Fibroblast of upper back skin (primary cell): Measurements from ENCODE around the gene CYP4F11.
"Not testable (repeated sequence)": the region's sequence is repeated elsewhere in the genome, so short reads cannot be mapped to it uniquely, and the experiment has no call there.

Experiments
- DNase-seq: peaks from one replicate; pipeline ENCODE4 v3.0.0-alpha.2; 2013

The CYP4F11 gene

DNA sequence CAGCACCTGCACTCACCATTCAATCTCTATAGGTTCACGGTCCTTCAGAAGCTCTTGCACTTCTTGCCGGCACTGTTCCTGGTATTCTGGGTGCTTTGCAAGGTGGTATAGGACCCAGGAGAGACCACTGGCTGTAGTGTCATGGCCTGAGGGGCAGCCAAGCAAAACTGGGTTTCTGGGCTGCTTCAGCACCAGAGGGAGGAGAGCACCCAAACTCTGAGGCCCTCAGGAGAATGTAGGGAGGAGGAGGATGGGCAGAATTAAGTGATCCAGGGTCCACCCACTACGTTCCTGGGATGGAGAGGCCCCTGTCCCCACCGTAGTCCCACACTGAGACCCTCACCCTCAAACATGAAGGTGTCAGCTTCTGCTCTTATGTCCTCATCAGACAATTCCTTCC, 12.3 kb downstream of the CYP4F11 start:
- no peak for DNase-seq

DNA sequence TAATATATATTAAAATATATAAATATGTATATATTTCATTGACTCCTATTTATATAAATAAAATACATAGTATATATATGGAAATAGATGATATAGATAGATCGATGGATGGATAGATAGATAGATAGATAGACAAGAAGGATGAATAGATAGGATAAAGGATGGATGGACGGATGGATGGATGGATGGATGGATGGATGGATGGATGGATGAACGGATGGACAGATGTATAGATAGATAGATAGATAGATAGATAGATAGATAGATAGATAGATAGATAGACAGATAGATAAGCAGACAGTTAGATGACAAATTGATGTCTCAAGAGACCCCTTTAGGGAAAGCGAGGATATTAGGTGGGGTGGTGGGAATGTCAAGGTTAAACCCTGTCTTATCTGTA, 15.1 kb downstream of the CYP4F11 start:
- DNase-seq, result no peak

DNA sequence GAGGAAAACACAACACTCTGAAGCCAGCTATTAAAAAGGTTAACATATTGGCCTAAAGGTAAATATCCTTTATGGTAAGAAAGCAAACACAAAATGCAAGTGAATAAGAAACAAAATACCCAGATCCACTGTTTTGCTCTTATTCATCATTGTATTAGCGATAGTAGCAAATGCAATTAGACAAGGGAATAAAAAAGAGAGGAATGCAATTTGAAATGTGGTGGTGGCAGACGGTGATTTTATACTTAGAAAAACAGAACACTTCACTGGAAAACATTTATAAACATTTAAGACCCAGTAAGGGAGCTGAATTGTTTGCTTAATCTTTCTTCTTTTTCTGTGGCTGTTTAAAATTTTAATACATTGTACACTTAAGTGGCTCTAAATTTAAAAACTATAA, 19.2 kb downstream of the CYP4F11 start:
- no peak for DNase-seq

DNA sequence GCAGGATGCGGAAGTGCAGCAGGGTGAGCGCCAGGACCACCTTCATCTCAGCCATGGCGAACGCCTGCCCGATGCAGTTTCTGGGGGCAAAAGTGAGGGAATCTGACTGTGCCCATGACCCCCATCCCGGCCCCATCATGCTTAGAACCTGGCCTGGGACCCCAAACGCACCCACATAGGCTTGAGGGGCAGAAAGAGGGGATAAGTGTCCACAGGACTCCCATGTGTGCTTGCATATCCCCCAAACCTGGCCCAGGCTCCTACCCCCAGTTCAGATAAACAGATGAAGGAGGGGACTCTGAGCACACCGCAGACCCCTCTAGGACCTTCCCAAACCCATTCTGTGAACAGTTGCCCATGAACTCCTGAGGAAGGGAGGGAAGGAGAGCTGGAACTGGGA, 20.5 kb downstream of the CYP4F11 start:
- DNase-seq, result no peak

DNA sequence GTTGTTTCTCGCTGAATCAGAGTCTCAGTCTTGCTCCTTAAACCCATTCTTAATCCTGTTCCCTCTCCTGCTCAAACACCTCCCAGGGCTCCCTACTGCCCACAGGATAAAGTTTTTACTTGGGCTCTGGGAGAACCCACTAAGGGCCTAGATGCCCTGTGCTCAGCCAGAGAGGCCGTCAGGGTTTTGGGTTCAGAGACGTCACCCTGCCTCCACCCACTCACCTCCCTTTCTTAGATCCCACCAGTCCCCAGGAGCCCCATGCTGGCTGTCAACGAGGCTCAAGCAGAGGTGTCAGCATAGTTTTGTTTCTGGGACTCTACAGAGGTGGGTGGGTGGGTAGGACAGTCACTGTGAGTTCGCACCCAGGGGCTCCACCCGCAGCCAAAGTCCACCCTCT, 20.9 kb downstream of the CYP4F11 start:
- no peak for DNase-seq

DNA sequence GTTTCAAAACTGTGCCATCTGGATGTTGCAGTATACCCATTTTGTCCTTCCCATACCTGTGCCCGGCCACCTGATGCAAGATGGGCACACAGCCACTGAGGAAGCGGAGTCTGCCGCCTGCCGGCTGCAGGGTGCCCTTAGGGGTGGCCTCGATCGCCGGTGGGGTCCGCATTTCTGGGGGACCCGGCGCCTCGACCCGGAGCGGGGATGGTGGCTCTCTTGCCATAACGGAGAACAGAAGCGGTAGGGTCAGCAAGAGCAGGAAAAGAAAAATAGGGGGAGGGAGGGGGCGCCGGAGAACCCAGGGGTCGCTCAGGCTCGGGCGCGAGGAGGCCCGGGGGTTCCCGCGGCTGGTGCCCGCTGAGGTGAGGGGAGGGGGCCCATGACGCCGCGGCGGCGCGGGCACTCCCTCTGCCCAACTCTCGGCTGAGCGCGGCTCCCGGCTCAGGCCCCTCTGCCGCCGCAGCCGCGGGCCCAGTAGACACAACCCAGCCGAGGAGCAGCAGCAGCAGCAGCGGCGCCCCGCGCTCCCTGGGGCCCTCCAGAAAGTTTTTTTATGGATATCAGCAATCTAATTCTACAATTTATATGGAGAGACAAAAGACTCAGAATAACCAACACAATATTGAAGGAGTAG, 22.6 kb downstream of the CYP4F11 start:
- no peak for DNase-seq

DNA sequence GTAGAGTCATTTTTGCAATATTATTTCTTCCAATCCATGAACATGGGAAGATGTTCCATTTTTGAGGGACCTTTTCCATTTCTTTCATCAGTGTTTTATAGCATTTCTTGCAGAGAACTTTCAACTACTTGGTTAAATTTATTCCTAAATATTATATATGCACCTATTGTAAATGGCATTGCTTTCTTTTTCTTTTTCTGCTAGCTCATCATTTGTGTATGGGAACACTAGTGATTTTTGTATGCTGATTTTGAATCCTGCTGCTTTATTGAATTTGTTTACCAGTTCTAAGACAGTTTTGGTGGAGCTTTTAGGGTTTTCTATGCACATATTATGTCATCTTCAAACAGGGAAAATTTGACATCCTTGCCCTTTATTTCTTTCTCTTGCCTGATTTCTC, 29.3 kb downstream of the CYP4F11 start:
- DNase-seq, result no peak

DNA sequence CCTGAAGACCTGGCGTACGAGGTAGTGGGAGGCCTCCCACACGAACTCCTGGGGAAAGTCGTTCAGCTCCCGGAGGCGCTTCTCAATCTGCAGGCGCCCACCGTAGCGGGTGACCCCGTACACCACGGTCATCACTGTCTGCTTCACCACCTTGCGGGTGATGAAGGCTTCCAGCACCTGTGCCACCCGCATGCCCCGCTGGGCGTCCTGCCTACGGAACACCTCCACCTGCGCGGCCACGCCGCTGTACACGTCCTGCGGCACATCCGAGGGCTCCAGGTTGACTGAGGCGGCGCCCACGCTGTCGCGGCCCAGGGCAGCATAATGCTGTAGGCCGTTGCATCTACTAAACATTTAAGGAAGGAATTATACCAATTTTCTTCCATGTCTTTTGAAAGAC, 31.4 kb downstream of the CYP4F11 start:
- not testable (repeated sequence) for DNase-seq

DNA sequence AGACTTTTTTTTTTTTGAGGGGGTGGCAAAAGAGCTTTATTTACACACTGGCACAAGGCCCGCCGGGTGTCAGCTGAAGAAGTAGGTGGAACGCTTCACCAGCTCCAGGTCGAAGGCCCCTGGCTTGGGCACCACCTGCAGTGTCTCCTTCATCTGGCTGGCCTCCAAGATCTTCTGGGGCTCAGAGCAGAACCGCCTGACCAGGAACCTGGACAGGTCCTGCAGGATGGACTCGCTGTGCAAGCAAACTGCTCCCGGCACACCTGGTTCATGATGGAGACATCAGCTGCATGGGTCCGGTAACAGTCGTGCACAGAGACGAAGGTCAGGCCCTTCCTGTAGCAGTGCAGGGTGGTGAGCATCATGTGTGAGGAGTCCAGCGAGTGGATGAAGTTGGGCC, 32.1 kb downstream of the CYP4F11 start:
- no peak for DNase-seq

DNA sequence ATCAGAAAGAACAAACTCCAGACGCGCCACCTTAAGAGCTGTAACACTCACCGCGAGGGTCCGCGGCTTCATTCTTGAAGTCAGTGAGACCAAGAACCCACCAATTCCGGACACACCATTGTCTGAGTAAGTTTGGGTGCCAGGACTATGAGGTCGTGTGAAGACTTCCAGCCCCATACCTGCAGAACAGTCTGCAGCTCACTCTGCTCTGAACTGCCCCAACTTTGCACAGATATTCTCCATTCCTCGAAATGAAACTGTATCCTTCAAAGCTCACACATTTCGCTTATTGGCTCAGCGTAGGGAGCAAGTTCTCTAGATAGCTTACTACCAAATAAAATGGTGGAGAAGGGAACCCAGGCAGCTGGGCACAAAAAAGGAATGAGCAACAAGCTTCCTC, 33.8 kb downstream of the CYP4F11 start:
- no peak for DNase-seq

DNA sequence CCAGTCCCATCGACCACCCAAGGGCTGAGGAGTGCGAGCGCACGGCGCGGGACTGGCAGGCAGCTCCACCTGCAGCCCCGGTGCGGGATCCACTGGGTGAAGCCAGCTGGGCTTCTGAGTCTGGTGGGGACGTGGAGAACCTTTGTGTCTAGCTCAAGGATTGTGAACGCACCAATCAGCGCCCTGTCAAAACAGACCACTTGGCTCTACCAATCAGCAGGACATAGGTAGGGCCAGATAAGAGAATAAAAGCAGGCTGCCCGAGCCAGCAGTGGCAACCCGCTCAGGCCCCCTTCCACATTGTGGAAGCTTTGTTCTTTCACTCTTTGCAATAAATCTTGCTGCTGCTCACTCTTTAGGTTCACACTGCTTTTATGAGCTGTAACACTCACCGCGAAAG, 34.3 kb downstream of the CYP4F11 start:
- DNase-seq, result not testable (repeated sequence)

DNA sequence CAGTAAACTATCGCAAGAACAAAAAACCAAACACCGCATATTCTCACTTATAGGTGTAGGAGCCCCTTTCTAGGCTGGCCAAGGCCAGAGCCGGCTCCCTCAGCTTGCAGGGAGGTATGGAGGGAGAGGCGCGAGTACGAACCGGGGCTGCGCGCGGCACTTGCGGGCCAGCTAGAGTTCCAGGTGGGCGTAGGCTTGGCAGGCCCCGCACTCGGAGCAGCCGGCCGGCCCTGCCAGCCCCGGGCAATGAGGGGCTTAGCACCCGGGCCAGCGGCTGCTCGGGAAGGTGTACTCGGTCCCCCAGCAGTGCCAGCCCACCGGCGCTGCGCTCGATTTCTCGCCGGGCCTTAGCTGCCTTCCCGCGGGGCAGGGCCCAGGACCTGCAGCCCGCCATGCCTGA, 34.8 kb downstream of the CYP4F11 start:
- DNase-seq, result not testable (repeated sequence)

DNA sequence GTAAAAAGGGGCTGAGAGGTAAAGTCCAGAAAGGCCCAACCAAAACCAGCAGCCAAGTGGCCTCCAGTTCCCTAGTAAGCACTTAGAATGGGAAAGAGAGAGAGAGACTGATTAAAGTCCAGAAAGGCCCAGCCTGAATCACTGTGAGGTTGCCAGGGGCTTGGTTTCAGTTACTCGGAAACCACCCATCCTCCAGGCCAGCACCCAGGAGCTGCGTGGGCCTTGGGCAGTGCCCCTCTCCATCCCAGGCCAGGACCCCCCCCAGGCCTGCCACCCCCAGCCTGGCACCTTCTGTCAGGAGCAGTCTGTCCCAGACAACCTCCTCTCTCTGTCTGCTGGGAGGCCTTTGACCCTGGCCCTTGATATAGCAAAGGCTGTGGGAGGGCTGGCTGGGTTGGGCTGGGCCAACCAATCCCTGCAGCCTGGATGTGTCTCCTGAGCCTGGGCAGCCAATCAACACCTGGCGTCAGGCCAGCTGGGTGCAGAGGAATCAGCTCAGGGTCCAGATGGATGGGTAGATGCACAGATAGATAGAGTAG, 36.5 kb downstream of the CYP4F11 start, which contains the start of gene CYP4F2:
TSS of gene CYP4F2 (minus strand) at position 337 of the 539 bp plus-strand sequence. CDS start 463 bp downstream, outside the sequence.
- no peak for DNase-seq

DNA sequence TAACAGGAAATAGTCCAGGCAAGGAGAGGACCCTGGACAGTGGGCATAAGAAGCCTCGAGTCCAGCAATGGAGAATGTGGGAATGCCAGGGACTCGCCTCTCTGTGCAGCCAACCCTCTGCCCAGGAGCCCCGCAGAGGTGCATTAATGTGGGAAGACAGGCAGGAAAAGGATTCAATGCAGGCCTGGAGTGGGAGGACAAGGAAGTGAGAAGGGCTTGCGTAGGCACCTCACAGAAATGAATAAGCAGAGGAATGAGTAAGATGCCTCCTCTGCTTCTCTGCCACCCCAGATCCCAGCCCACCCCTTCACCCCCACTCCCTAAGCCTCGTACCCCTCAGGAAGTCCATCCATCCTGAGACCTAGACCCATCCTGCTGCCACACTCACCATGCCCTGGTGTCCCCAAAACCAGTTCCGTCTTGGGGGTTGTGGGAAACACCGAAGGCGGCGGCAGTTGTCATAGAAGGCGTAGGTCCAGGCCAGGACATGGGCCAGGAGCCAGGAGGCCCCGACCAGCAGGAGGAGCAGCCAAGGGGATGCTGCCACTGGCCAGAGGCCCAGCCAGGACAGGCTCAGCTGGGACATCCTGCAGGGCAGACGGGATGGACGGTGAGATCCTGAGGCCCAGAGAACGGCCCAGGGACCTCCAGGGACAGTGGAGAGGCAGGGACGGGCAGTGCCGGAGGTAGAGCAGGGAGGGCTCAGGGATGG, 37.1 kb downstream of the CYP4F11 start:
- DNase-seq, result no peak

DNA sequence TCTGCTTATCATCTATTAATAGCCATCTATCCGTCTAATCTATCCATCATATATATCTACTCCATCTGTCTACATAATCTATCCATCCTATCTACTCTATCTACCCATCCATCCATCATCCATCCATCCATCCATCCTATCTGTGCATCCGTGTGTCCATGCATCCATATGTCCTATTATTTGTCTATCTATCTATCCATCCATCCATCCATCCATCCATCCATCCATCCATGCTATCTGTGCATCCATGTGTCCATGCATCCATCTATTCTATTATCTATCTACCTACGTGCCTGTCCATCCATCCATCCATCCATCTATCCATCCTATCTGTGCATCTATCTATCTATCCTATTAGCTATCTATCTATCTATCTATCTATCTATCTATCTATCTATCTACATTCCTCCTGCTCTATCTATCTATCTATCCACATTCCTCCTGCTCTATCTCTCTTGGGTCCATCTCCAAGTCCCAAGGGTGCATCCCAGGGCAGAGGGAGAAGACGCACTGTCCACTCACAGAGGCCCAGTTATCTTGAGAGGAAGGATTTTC, 38.4 kb downstream of the CYP4F11 start:
- DNase-seq, result no peak

DNA sequence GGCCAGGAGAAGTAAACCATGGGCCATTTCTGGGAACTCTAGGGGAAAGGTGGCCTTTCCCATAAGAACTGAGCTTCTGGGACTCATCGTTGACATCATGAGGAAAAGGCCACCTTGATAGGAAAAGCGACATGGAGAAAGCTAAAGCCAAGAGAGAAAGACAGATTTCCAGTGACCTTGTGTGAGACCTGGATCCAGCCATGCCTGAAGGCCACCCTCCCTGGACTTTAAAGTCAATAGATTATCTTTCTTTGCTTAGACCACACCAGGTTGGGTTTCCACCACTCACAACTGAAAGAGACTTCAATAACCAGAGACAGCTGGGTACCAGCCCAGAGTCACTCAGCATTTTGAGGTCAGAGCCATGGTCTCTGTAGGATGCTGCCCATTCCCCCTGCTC, 40.0 kb downstream of the CYP4F11 start:
- no peak for DNase-seq

DNA sequence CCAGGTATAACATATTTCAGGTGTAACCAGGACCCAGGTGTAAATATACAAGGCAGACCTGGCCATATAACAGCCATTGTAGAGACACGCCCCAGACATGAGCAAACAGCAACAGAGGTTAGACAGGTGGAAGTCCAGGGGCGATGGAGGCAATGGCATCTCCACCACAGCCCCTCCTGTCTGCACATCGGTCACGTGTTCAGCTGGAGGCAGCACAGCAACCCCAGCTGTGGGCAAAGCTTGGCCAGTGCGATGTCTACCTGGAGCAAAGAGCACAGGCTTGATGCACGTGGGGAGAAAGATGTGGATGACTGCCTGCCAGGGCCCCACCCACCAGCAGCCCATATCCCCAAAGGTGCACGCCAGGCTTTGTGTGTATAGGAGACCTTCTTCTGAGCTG, 40.9 kb downstream of the CYP4F11 start:
- no peak for DNase-seq

DNA sequence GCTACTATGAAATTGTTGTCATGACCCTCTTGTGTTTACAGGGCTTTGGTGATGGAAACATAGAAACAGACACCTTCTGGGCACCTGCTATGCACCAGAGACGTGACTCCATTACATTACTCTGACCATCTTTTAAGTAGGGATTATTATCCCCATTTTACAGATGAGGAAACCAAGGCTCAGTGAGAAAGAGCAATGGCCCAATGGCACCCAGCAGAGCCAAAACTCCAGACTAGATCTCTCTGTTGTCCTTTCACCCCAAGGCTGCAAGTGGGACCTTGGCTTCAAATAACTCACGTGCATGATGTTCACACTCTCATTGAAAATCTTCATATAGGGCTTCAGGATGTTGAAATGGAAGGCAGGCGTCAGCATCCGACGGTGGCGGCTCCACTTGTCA, 42.3 kb downstream of the CYP4F11 start:
- DNase-seq, result no peak

DNA sequence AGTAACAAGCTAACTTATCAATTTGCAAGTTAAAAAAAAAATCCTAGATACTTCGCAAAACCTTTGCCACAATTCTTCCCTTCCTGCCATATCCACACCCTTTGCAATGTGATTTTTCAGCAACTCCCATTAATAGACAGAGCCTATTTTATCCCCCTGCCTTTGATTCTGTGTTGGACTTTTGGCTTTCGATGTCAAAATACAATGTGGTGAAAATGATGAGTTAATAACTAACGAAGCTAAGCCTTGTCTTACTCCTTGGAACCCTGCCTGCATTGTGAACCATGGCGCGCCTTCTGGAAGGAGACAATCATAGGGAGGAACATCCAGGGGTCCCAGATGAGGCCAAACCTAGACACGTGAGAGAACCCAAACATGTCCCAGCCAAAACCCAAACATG, 42.9 kb downstream of the CYP4F11 start:
- DNase-seq, result no peak

DNA sequence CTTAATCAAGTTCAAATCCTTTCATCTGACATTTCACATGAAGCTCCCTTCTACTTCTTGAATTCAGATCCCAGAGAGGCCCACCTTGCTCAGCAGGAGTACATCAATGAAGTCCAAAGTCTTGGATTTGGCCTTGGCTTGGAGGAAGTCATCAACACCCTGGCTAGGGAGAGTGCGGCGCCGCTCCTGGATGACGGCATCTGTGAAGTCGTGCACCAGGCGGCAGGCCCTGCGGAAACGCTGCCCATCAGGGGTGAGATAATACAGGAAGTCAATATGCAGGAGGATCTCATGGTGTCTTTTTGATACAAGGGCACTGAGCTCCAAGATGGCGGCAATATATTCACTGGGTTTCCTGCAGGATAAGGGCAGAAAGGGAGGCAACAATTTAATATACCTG, 45.0 kb downstream of the CYP4F11 start:
- DNase-seq, result not testable (repeated sequence)

DNA sequence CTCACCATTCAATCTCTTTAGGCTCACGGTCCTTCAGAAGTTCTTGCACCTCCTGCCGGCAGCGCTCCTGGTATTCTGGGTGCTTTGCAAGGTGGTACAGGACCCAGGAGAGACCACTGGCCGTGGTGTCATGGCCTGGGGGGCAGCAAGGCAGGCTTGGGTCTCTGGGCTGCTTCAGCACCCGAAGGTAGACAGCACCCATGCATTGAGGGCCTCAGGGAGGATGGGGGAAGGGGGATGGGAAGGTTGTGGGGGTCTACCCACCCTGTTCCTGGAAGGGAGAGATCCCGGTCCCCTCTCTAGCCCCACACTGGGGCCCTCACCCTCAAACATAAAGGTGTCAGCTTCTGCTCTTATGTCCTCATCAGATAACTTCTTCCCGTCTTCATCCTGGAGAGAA, 48.4 kb downstream of the CYP4F11 start:
- no peak for DNase-seq

DNA sequence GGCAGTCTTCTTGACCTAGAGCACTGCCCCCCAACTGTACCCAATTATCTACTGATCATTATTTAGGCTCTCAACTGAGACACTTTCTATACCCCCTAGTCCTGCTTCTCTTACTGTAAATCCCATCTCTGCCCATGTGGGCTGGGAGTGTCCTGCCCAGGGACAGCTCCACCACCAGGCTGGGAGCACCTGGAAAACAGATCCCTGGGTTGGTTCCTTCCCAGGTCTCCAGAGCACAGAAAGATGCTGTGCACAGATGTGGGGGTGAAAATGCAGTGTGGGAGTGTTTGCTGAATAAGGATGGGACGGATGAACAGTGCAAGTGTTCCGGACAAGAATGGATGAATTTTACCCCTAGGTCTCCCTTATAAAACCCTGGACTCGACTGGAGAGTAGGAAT, 49.2 kb downstream of the CYP4F11 start:
- no peak for DNase-seq

DNA sequence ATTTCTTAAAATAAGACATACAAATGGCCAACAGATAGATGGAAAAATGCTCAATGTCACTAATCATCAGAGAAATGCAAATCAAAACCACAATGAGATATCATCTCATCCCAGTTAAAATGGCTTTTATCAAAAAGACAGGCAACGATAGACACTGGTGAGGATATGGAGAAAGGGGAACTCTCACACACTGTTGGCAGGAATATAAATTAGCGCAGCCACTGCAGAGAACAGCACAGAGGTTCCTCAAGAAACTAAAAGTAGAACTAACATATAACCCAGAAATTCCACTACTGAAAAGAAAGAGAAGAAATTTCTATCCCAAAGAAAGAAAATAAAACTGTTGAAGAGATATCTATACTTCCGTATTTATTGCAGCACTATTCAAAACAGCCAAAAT, 51.0 kb downstream of the CYP4F11 start:
- DNase-seq, result not testable (repeated sequence)

DNA sequence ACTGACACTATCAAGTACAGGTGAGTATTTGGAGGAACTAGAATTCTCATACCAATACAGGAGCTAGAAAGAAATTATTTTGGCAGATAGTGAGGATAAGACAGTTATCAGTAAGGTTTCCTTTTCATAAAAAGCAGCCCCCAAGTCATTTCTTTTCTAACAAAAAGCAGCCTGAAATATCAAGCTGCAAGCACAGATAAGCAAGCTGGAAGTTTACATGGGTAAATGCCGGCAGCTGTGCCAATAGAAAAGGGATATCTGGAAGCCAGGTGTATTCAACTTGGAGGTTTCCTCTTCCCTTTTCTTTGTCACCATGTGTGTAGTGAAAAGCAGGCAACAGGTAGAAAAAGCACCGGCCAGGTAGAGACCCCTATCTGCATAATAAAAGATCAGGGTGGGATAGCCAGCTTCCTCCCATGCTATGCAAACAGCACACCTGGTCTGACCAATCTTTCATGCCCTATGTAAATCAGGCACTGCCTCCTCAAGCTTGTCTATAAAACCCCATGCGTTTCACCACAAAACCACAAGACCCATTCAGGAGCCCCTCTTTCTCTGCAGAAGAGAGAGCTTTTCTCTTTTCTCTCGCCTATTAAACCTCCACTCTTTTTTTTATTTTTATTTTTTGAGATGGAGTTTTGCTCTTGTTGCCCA, 59.4 kb downstream of the CYP4F11 start:
- no peak for DNase-seq
